Mesenchymal stem cell (in vitro differentiated cells and primary cell): ENCODE results near the gene ITIH3. TPM values are rescaled to one million over a fixed set of nuclear protein-coding genes. Genes with fewer than 3 reads are reported as not detected.

ENCODE experiments used
- small RNA-seq: library from polyadenylated mRNA; stranded (forward); fragments of <200 nt; extraction: miRNeasy Mini kit (QIAGEN cat#:217004); gene quantifications from one replicate; pipeline ENCODE3, GENCODE V24; 2013; ENCODE audit warnings: low read depth

The ITIH3 gene

Small RNA genes within 50 kb of the gene (small RNA-seq; reads per million reads assigned to genes)
- not detected for gene MIR8064
- not detected for gene MUSTN1
